HT1080 (cell line): ENCODE data around the gene PERCC1. TPM values are rescaled to one million over a fixed set of nuclear protein-coding genes. Genes with fewer than 3 reads are reported as not detected.

Experiments used
- DNase-seq: peaks from one replicate; pipeline ENCODE4 v3.0.0-alpha.2; 2015; ENCODE audit warnings: low read depth
- total RNA-seq: library from RNA; depleted of rRNA; stranded (reverse); fragments of >200 nt; shearing (Covaris generic); gene quantifications from 2 replicates; pipeline ENCODE4 v1.2.3, GENCODE V29; 2014

Gene PERCC1
- total RNA-seq, 1 experiment from 2014 or later, result not detected

DNA sequence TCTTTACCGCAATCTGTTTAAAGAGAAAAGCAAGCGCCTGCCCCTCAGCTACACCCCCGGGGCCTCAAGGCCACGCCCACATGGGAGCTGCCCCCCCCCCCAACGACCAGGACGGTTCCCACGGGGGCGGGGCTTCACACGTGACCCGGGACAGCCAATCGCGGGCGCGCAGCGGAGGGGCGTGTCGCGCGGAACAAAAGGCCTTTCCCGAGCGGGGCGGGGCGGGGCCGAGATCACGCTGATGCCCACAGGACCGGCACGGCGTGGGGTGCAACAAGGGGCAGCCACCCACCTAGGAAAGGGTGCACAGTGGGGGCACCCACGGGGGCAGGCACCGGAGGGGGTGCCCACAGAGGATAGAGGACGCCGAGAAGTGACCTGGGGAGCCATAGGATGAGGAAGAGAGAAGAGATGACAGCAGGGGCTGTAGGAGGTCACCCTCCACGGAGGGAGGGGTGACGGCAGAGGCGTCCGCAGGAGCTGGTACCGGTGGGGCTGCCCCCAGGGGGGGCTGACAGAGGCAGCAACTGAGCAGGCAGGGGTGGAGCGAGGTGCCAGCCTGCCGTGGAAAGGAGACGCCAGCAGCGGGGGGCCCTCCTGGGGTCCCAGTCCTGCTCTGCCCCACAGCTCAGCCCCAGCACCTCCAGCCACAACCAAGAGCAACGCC, 22.6 kb upstream of the PERCC1 start:
- peak; percentile 57 for DNase-seq

- no peak for DNase-seq
These were observed 18.0 kb upstream of the PERCC1 start for GRCh38 chr16:1412847-1413246.

DNA sequence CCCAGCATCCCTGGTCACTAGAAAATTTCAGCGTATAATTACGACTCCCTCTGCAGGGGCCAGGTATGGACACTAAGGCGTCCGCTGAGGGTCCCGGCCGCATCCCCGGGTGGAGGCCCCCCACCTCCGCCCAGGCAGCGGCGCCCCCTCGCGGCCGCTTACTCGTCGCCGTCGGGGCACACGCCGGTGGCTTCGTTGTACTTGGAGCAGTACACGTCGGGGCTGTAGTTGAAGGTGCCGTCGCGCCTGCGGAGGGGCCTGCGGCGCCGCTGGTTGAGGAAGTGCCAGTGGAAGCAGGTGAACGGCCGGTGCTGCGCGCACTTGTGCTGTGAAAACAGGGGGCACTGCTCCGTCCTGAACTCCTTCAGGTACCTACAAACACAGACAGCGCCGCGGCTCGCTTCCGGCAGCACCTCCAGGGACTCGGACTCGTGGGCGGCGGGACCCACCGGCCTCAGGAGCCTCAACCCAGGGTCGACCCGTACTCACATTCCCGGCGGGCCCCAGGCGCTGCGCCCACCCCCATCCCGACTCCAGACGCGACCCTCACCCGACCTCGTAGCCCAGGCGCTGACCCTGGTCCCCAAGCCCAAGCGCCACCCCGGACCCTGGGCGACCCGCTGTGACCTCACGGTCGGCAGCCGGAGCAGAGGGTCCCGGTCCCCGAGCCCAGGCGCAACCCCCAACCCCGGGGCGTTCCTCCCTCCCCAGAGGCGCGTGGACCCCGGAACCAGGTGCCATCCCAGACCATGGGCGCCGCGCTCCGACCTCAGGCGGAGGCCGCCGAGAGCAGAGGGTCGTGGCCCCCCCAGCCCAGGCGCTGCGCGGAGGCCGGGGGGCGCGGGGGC, 17.0 kb upstream of the PERCC1 start:
- peak; percentile 26 for DNase-seq

DNA sequence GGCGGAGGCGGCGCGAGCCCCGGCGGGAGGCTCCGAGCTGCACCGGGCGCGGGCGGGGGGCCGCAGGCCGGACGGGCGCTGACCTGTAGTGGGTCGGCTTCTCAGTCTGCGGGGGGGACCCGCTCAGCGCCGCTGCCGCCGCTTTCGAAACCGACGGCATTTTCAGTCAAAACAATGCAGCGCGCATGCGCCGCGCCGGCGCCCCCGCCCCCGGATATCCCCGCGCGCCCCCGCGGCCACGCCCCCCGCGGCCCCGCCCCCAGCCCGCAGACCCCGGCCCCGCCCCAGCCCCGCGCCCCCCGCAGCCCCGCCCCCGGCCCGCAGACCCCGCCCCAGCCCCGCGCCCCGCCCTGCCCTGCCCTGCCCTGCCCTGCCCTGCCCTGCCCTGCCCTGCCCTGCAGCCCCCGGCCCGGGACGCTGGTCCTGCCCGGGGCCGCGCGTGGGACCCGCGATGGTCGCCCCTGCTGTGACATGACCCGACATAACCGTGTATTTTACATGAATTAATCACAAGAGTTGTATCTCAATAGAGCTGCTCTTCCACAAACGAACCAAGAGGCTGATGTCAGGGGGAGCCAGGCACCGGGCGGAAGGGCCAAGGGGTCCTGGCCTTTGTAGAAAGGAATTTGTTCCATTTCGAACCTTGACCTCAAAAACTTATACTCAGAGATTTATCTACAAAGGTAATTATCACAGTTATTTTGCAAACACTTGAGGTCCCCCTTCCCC, 16.2 kb upstream of the PERCC1 start, which contains the start of gene UNKL:
Gene UNKL (minus strand): TSS at position 173 of the 729 bp plus-strand sequence. CDS start 13 bp downstream, at position 160.
- DNase-seq, result no peak

- no peak for DNase-seq
These were observed 14.3 kb upstream of the PERCC1 start for GRCh38 chr16:1416521-1416941.

GRCh38 chr16:1420111-1420539, 10.8 kb upstream of the PERCC1 start:
- no peak for DNase-seq

DNA sequence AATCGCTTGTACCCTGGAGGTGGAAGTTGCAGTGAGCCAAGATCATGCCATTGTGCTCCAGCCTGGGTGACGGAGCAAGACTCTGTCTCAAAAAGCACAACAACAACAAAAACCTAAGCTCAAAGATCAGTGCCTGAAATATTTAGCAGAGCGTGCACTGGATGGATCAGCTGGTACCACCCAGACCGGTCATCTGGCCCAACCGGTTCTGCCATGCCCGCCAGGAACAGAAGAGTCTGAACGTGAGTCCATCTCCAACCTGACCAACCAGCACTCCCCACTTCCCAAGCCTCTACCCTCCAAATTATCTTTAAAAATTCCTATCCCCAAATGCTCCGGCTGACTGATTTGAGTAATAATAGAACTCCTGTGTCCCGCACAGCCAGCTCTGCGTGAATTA, 8.8 kb upstream of the PERCC1 start:
- DNase-seq, result no peak

DNA sequence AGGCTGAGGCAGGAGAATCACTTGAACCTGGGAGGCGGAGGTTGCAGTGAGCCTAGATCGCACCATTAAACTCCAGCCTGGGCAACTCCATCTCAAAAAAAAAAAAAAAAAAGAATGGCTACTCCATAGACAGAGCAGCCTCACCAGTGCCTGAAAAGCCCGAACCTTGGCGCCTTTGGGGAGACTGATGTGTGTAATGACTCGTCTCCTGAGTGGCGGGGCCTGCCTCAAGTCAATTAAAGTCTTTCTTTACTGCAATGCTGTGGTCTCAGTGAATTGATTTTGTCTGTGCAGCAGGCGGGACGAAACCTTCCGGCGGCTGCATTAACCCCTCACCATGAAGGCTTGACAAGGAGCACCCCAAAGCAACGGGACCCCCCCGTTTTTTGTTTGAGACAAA, 6.8 kb upstream of the PERCC1 start:
- DNase-seq, result no peak

DNA sequence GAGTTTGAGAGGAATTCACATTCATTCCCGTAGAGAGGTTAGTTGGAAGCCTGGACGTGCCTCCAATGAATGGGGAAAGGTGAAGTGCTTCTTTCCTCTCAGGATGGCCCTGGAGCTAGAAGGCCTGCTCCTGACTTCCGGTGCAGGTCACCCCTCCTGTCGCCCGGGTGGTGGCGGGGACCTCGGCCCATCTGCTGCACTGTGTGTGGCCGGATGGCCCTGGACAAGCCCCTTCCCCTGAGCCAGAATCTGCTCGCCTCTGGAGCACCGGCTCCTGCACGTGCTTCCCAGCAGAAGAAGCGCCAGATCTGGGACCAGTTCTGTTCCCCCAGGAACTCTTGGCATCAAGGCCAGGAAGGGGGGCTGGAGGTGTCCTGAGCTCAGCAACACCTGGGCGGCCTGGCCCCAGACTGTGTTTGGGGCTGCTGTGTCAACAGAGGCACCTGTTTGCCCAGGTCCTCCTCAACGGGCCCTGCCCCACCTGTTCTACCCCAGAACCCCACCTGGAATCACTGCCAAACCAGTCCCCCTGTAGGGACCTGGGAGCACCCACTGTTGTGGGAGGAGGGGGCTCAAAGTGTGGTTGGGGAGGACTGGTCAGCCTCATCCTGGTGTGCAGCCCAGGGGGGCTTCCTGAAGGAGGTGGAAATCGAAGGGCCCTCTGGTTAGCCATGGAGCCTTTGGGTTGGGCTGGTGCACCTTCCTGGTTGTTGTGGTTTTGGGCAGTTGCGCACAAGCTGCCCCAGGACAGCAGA, 5.1 kb upstream of the PERCC1 start:
- no peak for DNase-seq

DNA sequence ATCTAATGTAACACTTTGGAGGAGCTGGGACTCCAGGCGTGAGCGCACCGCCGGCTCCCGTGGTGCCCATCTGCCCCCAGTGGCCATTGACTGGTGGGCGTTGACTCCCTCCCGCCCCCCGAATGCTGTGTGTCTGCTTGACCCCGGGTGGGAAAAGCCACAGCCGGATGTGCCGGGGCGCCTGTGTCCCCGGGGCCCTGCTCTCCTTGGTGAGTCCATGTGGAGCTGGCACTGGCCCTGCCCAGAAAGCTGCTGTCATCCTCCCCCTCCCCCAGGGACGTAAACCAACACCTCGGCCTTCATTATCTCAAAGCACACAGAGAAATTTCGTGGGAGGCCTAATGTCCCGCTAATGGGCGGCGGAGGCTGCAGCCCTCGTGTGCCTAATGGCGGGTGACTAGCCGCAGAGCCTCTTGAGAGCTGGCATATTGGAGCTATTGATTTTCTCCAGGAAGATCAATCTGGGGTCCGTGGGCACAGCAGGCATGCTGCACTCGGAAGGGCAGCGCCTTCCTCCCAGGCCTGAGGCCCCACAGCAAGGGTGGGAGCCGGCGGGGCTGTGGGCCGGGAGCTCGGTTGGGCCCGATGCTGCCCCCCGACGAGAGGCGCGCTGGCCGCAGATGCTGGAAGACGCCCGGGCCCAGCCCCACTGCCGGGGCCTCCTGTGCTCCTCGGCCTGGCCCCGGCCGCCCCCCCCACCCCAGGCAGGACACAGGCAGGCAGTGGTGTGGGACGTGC, 4.0 kb upstream of the PERCC1 start:
- no peak for DNase-seq

- no peak for DNase-seq
These were observed 3.1 kb upstream of the PERCC1 start for GRCh38 chr16:1427473-1428461.

- DNase-seq, result no peak
These were observed 2.4 kb upstream of the PERCC1 start for GRCh38 chr16:1428511-1428910.

DNA sequence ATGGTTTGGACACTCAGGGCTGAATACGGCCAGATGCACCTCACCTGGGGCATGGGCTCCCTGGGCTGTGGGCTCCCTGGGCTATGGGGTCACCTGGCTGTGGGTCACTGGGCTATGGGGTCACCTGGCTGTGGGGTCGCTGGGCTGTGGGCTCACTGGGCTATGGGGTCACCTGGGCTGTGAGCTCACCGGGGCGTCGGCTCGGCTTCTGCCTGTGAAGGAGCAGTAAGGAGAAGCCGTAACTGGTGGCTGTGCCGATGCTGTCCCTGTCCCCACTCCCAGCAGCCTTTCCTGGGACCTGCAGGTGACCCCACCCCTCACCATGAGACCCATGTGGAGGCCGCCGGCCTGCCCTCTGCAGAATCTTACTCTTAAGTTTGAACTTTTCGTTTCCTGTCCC, 1.9 kb upstream of the PERCC1 start:
- DNase-seq, result no peak

GRCh38 chr16:1429631-1430030, 1.2 kb upstream of the PERCC1 start:
- no peak for DNase-seq

GRCh38 chr16:1430214-1430758, 592 bp upstream of the PERCC1 start:
- DNase-seq, result no peak

DNA sequence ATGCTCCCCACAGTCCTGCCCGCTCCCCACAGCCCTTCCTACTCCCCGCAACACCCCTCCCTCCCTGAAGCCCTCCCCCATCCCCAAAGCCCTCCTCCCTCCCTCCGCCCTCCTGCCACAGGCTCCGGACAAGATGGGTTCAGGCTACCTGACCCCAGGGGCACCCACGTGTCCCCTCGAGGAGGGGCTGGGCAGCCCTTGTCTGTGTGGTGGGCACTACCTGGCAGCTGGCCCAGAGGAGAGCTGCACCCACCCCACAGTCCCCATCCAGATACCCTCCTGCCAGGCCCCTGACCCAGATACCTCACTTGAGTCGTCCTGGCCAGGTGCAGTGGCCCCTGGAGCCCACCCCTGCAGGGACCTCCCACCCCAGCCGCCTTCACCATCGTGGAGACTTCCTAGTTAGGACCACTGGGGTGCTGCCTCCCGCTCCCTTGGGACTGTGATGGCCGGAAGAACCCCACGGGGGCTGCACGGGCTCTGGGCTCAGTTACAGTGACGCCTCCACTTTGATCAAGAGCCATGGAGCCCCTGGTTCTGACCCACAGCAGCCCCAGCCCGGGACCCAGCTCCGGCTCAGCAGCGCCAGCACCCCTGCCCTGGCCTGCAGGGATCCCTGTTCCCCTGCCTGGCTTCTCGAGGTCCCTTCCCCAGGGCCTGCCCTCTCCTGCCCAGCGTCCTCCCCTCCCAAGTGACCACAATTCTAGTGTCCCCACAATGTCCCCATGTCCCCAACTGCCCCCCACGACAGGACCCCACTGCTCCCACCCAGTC, 806 bp downstream of the PERCC1 start:
- DNase-seq, result no peak

- no peak for DNase-seq
These were observed 1.7 kb downstream of the PERCC1 start for GRCh38 chr16:1432388-1433262.
